Endodermal cell (in vitro differentiated cells): ENCODE data around the gene TGM3. TPM values are rescaled to one million over a fixed set of nuclear protein-coding genes. Genes with fewer than 3 reads are reported as not detected.

ENCODE experiments used
- DNase-seq: peaks from one replicate; pipeline ENCODE4 v3.0.0-alpha.2; 2017
- H3K27ac ChIP-seq: 2 replicates; pipeline ENCODE4 v1.5.1; 2013; ENCODE audit warnings: mild to moderate bottlenecking, low read depth, low read length, moderate library complexity
- H3K27me3 ChIP-seq: 2 replicates; pipeline ENCODE4 v1.6.1; 2013; ENCODE audit warnings: mild to moderate bottlenecking, low read length, moderate library complexity; ENCODE audit not compliant: insufficient read depth, control insufficient read depth, poor library complexity, severe bottlenecking
- H3K36me3 ChIP-seq: 2 replicates; pipeline ENCODE4 v1.7.0; 2013; ENCODE audit warnings: mild to moderate bottlenecking, low read length, moderate library complexity; ENCODE audit not compliant: control insufficient read depth, insufficient read depth
- H3K4me1 ChIP-seq: one replicate; pipeline ENCODE4 v1.7.0; 2013; ENCODE audit warnings: low read length; ENCODE audit not compliant: control insufficient read depth, insufficient read depth
- H3K4me3 ChIP-seq: 2 replicates; pipeline ENCODE4 v1.5.1; 2013; ENCODE audit warnings: mild to moderate bottlenecking, low read length, moderate library complexity
- H3K9ac ChIP-seq: 2 replicates; pipeline ENCODE4 v1.6.1; 2013; ENCODE audit warnings: mild to moderate bottlenecking, low read length, moderate library complexity; ENCODE audit not compliant: poor library complexity, severe bottlenecking; ENCODE audit errors: extremely low read depth
- H3K9me3 ChIP-seq: 2 replicates; pipeline ENCODE4 v1.6.1; 2013; ENCODE audit warnings: mild to moderate bottlenecking, low read length, moderate library complexity; ENCODE audit not compliant: control insufficient read depth
- H3K27ac Mint-ChIP-seq: 2 replicates; pipeline ENCODE4 v1.8.0; 2020; ENCODE audit warnings: mixed read lengths
- H3K27me3 Mint-ChIP-seq: 2 replicates; pipeline ENCODE4 v1.8.0; 2021; ENCODE audit warnings: mild to moderate bottlenecking, mixed read lengths; ENCODE audit not compliant: insufficient read depth
- H3K36me3 Mint-ChIP-seq: 2 replicates; pipeline ENCODE4 v1.8.0; 2020; ENCODE audit warnings: low read depth, mixed read lengths
- H3K4me1 Mint-ChIP-seq: 2 replicates; pipeline ENCODE4 v1.8.0; 2020; ENCODE audit warnings: mixed read lengths
- H3K4me3 Mint-ChIP-seq: 2 replicates; pipeline ENCODE4 v1.8.0; 2020; ENCODE audit warnings: mild to moderate bottlenecking, moderate library complexity, mixed read lengths
- H3K9me3 Mint-ChIP-seq: 2 replicates; pipeline ENCODE4 v1.8.0; 2020; ENCODE audit warnings: mild to moderate bottlenecking, mixed read lengths
- WGBS, 2 experiments: methylation state at CpG; one replicate each; pipeline versions ENCODE4 v1.1.5 to v1.1.7; 2013; ENCODE audit warnings: missing lambda C conversion rate in 2 of 2, mixed read lengths in 1 of 2; ENCODE audit not compliant: insufficient coverage in 1 of 2, insufficient read length in 1 of 2; 5-methylcytosine and 5-hydroxymethylcytosine counted together
- total RNA-seq, 2 donors: library from RNA; stranded (reverse); fragmentation: NEBNext Ultra II Directional in 1 of 2; extraction: Animal tissue kit (Norgen Biotek cat#: 25700) in 1 of 2; gene quantifications; 2 replicates in 1 of 2; 3 replicates in 1 of 2; pipeline ENCODE4 v1.2.1, GENCODE V29; 2021
- TF ChIP-seq, protein P1 (sequence below): fragments of 200-600 bp; sonication (generic); conservative IDR thresholded peaks from 2 replicates; pipeline ENCODE4 v1.5.0; 2021; ENCODE audit warnings: antibody characterized with exemption, mild to moderate bottlenecking

TGM3 gene
- total RNA-seq, 2 donors from 2014 or later, result 0.29 to 0.38 TPM

DNA sequence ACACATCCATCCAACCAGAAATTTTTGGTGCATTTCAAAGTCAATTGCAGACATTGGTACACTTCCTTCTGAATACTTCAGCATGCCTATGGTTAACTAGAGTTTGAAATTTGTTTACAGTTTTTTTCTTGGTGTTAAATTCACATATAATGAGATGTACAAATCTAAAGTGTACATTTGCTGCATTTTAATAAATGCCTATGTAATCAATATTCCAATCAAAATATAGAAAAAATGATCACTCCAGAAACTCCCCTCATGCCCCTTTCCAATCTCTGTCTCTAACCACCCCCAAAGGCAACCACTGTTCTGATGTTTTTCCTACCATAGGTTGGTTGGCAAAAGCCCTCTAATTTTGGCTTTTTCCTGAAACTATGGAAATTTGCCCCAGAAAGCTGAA lies 77.3 kb downstream of the TGM3 start:
- Histone ChIP-seq H3K27ac (no peak overlapping the region), H3K27me3 (no peaks in the 10 kb centered on the region), H3K4me1 (no peaks in the 10 kb centered on the region), H3K9me3 (no peaks in the 10 kb centered on the region), H3K36me3 (no peaks in the 10 kb centered on the region), H3K4me3 (no peak overlapping the region), H3K9ac (no peak overlapping the region)
- Mint-ChIP-seq H3K4me3 (no peak overlapping the region), H3K27me3 (no peaks in the 10 kb centered on the region), H3K4me1 (no peaks in the 10 kb centered on the region), H3K9me3 (no peaks in the 10 kb centered on the region), H3K27ac (no peak overlapping the region), H3K36me3 (no peaks in the 10 kb centered on the region)
- TF ChIP-seq, protein P1, sequence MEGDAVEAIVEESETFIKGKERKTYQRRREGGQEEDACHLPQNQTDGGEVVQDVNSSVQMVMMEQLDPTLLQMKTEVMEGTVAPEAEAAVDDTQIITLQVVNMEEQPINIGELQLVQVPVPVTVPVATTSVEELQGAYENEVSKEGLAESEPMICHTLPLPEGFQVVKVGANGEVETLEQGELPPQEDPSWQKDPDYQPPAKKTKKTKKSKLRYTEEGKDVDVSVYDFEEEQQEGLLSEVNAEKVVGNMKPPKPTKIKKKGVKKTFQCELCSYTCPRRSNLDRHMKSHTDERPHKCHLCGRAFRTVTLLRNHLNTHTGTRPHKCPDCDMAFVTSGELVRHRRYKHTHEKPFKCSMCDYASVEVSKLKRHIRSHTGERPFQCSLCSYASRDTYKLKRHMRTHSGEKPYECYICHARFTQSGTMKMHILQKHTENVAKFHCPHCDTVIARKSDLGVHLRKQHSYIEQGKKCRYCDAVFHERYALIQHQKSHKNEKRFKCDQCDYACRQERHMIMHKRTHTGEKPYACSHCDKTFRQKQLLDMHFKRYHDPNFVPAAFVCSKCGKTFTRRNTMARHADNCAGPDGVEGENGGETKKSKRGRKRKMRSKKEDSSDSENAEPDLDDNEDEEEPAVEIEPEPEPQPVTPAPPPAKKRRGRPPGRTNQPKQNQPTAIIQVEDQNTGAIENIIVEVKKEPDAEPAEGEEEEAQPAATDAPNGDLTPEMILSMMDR, result no peak
- DNase-seq, result no peak

DNA sequence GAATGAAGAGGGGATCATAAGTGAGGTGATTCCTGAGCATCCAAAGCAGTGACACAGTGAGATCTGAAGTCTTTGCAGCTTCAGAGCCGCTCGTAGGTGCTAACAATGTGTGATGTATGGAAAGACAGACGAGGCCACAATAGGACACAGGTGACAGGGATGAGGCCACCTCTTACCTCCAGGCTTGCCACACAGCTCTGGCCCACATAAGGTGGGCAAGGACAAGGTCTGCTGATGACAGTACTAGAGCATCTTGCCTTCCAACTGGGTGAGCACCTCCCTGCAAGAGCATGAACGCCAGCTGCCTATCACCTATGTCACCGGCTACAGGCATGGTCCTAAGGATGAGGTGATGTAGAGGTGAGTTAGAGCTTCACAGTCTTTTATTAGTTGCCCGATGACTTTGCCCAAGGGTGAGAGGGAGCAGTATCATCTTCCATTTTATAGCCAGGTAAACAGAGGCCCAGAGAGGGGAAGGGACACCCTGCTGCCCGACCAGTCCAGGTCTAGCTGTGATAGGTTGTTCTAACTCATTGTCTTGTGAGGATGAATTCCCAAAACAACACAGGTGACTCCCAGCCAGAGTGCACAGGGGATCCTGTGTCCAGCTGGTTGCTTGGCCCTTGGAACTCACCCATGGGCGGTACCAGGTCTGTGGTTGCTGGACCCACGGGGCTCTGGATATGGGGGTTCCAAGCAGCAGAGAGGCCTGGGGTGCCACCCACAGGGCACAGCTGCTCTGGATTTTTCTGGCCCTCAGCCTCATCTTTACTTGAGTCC lies 78.7 kb downstream of the TGM3 start:
- TF ChIP-seq, protein P1, result no peak
- Mint-ChIP-seq H3K27me3 (no peaks in the 10 kb centered on the region), H3K27ac (no peak overlapping the region), H3K9me3 (no peaks in the 10 kb centered on the region), H3K4me1 (no peaks in the 10 kb centered on the region), H3K4me3 (no peak overlapping the region), H3K36me3 (no peaks in the 10 kb centered on the region)
- Histone ChIP-seq H3K27me3 (no peaks in the 10 kb centered on the region), H3K9me3 (no peaks in the 10 kb centered on the region), H3K9ac (no peak overlapping the region), H3K4me1 (no peaks in the 10 kb centered on the region), H3K4me3 (no peak overlapping the region), H3K27ac (no peak overlapping the region), H3K36me3 (no peaks in the 10 kb centered on the region)
- no peak for DNase-seq
- WGBS, 2 experiments, result 89 to 92% methylated on average over 5 to 9 of the region's 9 CpGs

DNA sequence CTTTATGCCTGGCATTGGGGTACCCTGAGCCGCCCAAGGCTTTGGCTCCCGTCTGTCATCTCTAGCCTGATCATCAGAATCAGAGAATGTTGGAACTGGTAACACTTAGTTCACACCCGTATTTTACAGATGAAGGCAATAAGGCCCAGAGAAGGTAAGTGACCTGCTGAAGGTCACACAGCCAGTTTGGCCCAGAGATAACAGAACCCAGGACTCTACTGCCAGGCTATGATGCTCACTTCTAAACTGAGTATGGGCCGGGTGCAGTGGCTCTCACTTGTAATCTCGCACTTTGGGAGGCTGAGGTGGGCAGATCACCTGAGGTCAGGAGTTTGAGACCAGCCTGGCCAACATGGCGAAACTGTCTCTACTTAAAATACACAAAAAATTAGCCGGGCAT lies 83.1 kb downstream of the TGM3 start:
- 93% methylated on average over 3 to 7 of the region's 7 CpGs for WGBS, 2 experiments
- Mint-ChIP-seq H3K4me1 (no peaks in the 10 kb centered on the region), H3K4me3 (no peak overlapping the region), H3K27ac (no peak overlapping the region), H3K27me3 (peaks cover 2% of the 10 kb centered on the region), H3K9me3 (no peaks in the 10 kb centered on the region), H3K36me3 (no peaks in the 10 kb centered on the region)
- H3K4me1 ChIP-seq, result no peaks in the 10 kb centered on the region
- H3K4me3 ChIP-seq, result no peak overlapping the region
- no peak for DNase-seq
- TF ChIP-seq, protein P1, result no peak
- H3K9me3 ChIP-seq, result no peaks in the 10 kb centered on the region
- no peak overlapping the region for H3K9ac ChIP-seq
- H3K36me3 ChIP-seq, result no peaks in the 10 kb centered on the region
- no peaks in the 10 kb centered on the region for H3K27me3 ChIP-seq
- H3K27ac ChIP-seq, result no peak overlapping the region
